Karpas-422 (cell line): ENCODE data around the gene RARRES2. TPM values are rescaled to one million over a fixed set of nuclear protein-coding genes. Genes with fewer than 3 reads are reported as not detected.
"Not testable (repeated sequence)": the region's sequence is repeated elsewhere in the genome, so short reads cannot be mapped to it uniquely, and the experiment has no call there.

Experiments
- DNase-seq: peaks from one replicate; pipeline ENCODE4 v3.0.0-alpha.2; 2015
- H2AFZ ChIP-seq: fragments of 200-600 bp; sonication (generic); 2 replicates; pipeline ENCODE4 v1.6.1; 2014; ENCODE audit warnings: antibody characterized with exemption, low read length, mixed read lengths
- H3K27ac ChIP-seq: fragments of 200-600 bp; sonication (generic); 2 replicates; pipeline ENCODE4 v1.5.1; 2014; ENCODE audit warnings: mild to moderate bottlenecking, low read length, moderate library complexity
- H3K27me3 ChIP-seq: fragments of 200-600 bp; sonication (generic); 2 replicates; pipeline ENCODE4 v1.6.1; 2014; ENCODE audit warnings: low read length, mixed read lengths
- H3K36me3 ChIP-seq: fragments of 200-600 bp; sonication (generic); 2 replicates; pipeline ENCODE4 v1.6.1; 2014; ENCODE audit warnings: low read length, mixed read lengths; ENCODE audit not compliant: insufficient read depth
- H3K4me1 ChIP-seq: fragments of 200-600 bp; sonication (generic); 2 replicates; pipeline ENCODE4 v1.6.1; 2014; ENCODE audit warnings: mild to moderate bottlenecking, low read length, mixed read lengths
- H3K4me2 ChIP-seq: fragments of 200-600 bp; sonication (generic); 2 replicates; pipeline ENCODE4 v1.6.1; 2014; ENCODE audit warnings: low read length, low read depth, mild to moderate bottlenecking; ENCODE audit not compliant: poor library complexity, severe bottlenecking
- H3K4me3 ChIP-seq: fragments of 200-600 bp; sonication (generic); 2 replicates; pipeline ENCODE4 v1.5.1; 2014; ENCODE audit warnings: mild to moderate bottlenecking, antibody characterized with exemption, low read length, mixed read lengths
- H3K79me2 ChIP-seq: fragments of 200-600 bp; sonication (generic); 2 replicates; pipeline ENCODE4 v1.6.1; 2014; ENCODE audit warnings: mild to moderate bottlenecking, low read length, mixed read lengths
- H3K9ac ChIP-seq: fragments of 200-600 bp; sonication (generic); 2 replicates; pipeline ENCODE4 v1.6.0; 2014; ENCODE audit warnings: low read length
- H3K9me2 ChIP-seq: fragments of 200-600 bp; sonication (generic), shearing (Covaris generic); replicated peaks from 2 replicates; pipeline ENCODE4 v1.6.0; 2014; ENCODE audit warnings: mild to moderate bottlenecking, low read length, moderate library complexity; ENCODE audit not compliant: insufficient read depth
- H3K9me3 ChIP-seq: fragments of 300-700, 200-600 bp; sonication (generic); 2 replicates; pipeline ENCODE4 v1.6.1; 2014; ENCODE audit warnings: low read length, mixed read lengths
- H4K20me1 ChIP-seq: fragments of 200-600 bp; sonication (generic); 2 replicates; pipeline ENCODE4 v1.6.1; 2014; ENCODE audit warnings: mild to moderate bottlenecking, antibody characterized with exemption, low read length, low read depth; ENCODE audit not compliant: insufficient read depth
- total RNA-seq: library from RNA; depleted of rRNA; stranded (reverse); fragments of >200 nt; shearing (Covaris generic); gene quantifications from 2 replicates; pipeline ENCODE4 v1.2.3, GENCODE V29; 2014; ENCODE audit warnings: low replicate concordance

RARRES2 gene
- total RNA-seq, 1 experiment from 2014 or later: not detected

GRCh38 chr7:150312649-150313366 is 28.6 kb downstream of the RARRES2 start:
- H3K79me2 ChIP-seq, H3K9me2 ChIP-seq, H3K9ac ChIP-seq, H3K36me3 ChIP-seq, H3K4me1 ChIP-seq, DNase-seq, H3K4me2 ChIP-seq, H3K9me3 ChIP-seq, H2AFZ ChIP-seq, H3K4me3 ChIP-seq, H4K20me1 ChIP-seq, H3K27me3 ChIP-seq, H3K27ac ChIP-seq: not testable (repeated sequence)

GRCh38 chr7:150311711-150312110 is 29.7 kb downstream of the RARRES2 start:
- Histone ChIP-seq H4K20me1 (no peaks in the 10 kb centered on the region), H3K79me2 (no peaks in the 10 kb centered on the region), H2AFZ (no peak overlapping the region), H3K9ac (no peak overlapping the region), H3K27ac (no peak overlapping the region), H3K4me1 (no peaks in the 10 kb centered on the region), H3K4me2 (no peak overlapping the region), H3K9me3 (no peaks in the 10 kb centered on the region), H3K4me3 (no peak overlapping the region), H3K9me2 (no peaks in the 10 kb centered on the region), H3K27me3 (no peaks in the 10 kb centered on the region), H3K36me3 (no peaks in the 10 kb centered on the region)
- no peak for DNase-seq

GRCh38 chr7:150311146-150311545 is 30.3 kb downstream of the RARRES2 start:
- no peaks in the 10 kb centered on the region for H3K4me1 ChIP-seq
- H3K4me3 ChIP-seq: no peak overlapping the region
- H3K4me2 ChIP-seq: no peak overlapping the region
- no peaks in the 10 kb centered on the region for H3K79me2 ChIP-seq
- H2AFZ ChIP-seq: no peak overlapping the region
- H4K20me1 ChIP-seq: no peaks in the 10 kb centered on the region
- H3K27ac ChIP-seq: no peak overlapping the region
- no peaks in the 10 kb centered on the region for H3K36me3 ChIP-seq
- DNase-seq: no peak
- H3K27me3 ChIP-seq: no peaks in the 10 kb centered on the region
- no peak overlapping the region for H3K9ac ChIP-seq
- no peaks in the 10 kb centered on the region for H3K9me3 ChIP-seq
- no peaks in the 10 kb centered on the region for H3K9me2 ChIP-seq

GRCh38 chr7:150308575-150308974 is 32.9 kb downstream of the RARRES2 start:
- Histone ChIP-seq H4K20me1 (no peaks in the 10 kb centered on the region), H3K4me2 (no peak overlapping the region), H3K27ac (no peak overlapping the region)

GRCh38 chr7:150307904-150308303 is 33.5 kb downstream of the RARRES2 start:
- H2AFZ ChIP-seq: no peak overlapping the region
- H4K20me1 ChIP-seq: no peaks in the 10 kb centered on the region
- H3K27me3 ChIP-seq: no peaks in the 10 kb centered on the region
- H3K36me3 ChIP-seq: no peaks in the 10 kb centered on the region
- no peak overlapping the region for H3K9ac ChIP-seq
- H3K9me3 ChIP-seq: no peaks in the 10 kb centered on the region
- H3K79me2 ChIP-seq: no peaks in the 10 kb centered on the region
- no peak for DNase-seq
- H3K27ac ChIP-seq: no peak overlapping the region
- no peaks in the 10 kb centered on the region for H3K9me2 ChIP-seq
- no peak overlapping the region for H3K4me3 ChIP-seq
- H3K4me2 ChIP-seq: no peak overlapping the region
- H3K4me1 ChIP-seq: no peaks in the 10 kb centered on the region

More at GRCh38 chr7:150308575-150308974, 32.9 kb downstream of the RARRES2 start:
- Histone ChIP-seq H2AFZ (no peak overlapping the region), H3K9me2 (no peaks in the 10 kb centered on the region), H3K4me3 (no peak overlapping the region), H3K27me3 (no peaks in the 10 kb centered on the region), H3K4me1 (no peaks in the 10 kb centered on the region), H3K36me3 (no peaks in the 10 kb centered on the region), H3K9ac (no peak overlapping the region), H3K9me3 (no peaks in the 10 kb centered on the region), H3K79me2 (no peaks in the 10 kb centered on the region)
- DNase-seq: no peak

GRCh38 chr7:150307129-150307528 is 34.3 kb downstream of the RARRES2 start:
- no peaks in the 10 kb centered on the region for H3K27me3 ChIP-seq
- no peak overlapping the region for H3K27ac ChIP-seq
- no peaks in the 10 kb centered on the region for H3K9me3 ChIP-seq
- no peak overlapping the region for H3K4me3 ChIP-seq
- no peaks in the 10 kb centered on the region for H4K20me1 ChIP-seq
- no peak overlapping the region for H3K4me2 ChIP-seq
- H3K9ac ChIP-seq: no peak overlapping the region
- no peaks in the 10 kb centered on the region for H3K4me1 ChIP-seq
- no peak for DNase-seq
- H3K9me2 ChIP-seq: no peaks in the 10 kb centered on the region
- H3K36me3 ChIP-seq: no peaks in the 10 kb centered on the region
- no peak overlapping the region for H2AFZ ChIP-seq
- no peaks in the 10 kb centered on the region for H3K79me2 ChIP-seq

GRCh38 chr7:150306377-150306776 is 35.1 kb downstream of the RARRES2 start:
- H3K9ac ChIP-seq, H3K9me2 ChIP-seq, H3K27ac ChIP-seq, H3K36me3 ChIP-seq, H4K20me1 ChIP-seq, H3K4me3 ChIP-seq, H3K4me2 ChIP-seq, H3K4me1 ChIP-seq, DNase-seq, H2AFZ ChIP-seq, H3K9me3 ChIP-seq, H3K27me3 ChIP-seq, H3K79me2 ChIP-seq: not testable (repeated sequence)

GRCh38 chr7:150305903-150306284 is 35.5 kb downstream of the RARRES2 start:
- H4K20me1 ChIP-seq, H3K9me3 ChIP-seq, H3K36me3 ChIP-seq, H3K4me2 ChIP-seq, H3K27me3 ChIP-seq, H2AFZ ChIP-seq, H3K27ac ChIP-seq, H3K9me2 ChIP-seq, DNase-seq, H3K79me2 ChIP-seq, H3K4me1 ChIP-seq, H3K4me3 ChIP-seq, H3K9ac ChIP-seq: not testable (repeated sequence)
